NCI-H2227 (cell line): Measurements from ENCODE around the gene CNKSR1.

Experiments used
- DNase-seq: peaks from one replicate; lab custom pipeline; 2025; ENCODE audit not compliant: unreplicated experiment; lab: John Stamatoyannopoulos, UW

Gene CNKSR1

GRCh38 chr1:26159743-26160039, 17.6 kb upstream of the CNKSR1 start:
- DNase-seq = no peak

DNA sequence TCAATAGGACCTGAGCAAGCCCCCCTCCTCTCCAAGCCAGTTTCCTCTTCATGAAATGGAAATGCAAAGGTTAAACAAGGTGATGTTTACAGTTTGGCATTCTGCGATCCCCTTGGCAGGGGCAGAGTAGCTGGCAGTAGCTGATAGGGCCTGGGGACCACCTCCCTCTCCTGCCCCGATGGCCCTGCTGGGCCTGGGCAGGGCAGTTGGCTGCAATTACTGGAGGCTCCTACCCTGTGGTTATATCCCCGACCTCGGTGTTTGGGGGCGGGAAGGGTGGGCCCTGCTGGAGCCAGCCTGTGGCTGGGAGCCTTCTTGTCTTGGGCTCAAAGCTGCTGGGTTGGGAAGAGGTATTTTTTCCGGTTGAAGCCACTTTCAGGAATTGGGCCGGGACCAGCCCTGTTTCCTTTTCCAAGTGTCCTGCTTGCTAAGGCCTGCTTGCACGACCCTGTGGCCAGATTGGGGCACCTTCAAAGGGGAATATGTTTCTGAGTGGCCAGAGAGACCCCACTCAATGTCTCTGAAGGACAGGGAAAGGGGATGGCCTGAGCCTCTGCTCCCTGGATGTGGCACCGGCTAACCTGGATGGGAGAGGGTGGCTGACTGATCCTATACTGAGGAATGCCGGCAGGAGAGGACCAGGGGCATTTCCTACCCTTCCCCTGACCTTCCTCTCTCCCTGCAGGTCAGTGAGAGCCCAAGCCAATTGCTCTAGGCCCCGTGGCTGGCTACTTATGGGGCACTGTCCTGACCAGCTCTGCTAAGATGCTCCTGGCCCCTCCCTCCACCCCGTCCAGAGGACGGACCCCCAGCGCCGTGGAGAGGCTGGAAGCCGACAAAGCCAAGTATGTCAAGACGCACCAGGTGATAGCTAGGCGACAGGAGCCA, 16.5 kb upstream of the CNKSR1 start:
- DNase-seq = peak; percentile 38

- peak; percentile 75 for DNase-seq
Measured at GRCh38 chr1:26161415-26162219, 15.7 kb upstream of the CNKSR1 start.

- no peak for DNase-seq
Measured at GRCh38 chr1:26162220-26162709, 15.0 kb upstream of the CNKSR1 start.

GRCh38 chr1:26163684-26164035, 13.6 kb upstream of the CNKSR1 start:
- no peak for DNase-seq

GRCh38 chr1:26164036-26164860, 13.0 kb upstream of the CNKSR1 start:
- peak; percentile 71 for DNase-seq

DNA sequence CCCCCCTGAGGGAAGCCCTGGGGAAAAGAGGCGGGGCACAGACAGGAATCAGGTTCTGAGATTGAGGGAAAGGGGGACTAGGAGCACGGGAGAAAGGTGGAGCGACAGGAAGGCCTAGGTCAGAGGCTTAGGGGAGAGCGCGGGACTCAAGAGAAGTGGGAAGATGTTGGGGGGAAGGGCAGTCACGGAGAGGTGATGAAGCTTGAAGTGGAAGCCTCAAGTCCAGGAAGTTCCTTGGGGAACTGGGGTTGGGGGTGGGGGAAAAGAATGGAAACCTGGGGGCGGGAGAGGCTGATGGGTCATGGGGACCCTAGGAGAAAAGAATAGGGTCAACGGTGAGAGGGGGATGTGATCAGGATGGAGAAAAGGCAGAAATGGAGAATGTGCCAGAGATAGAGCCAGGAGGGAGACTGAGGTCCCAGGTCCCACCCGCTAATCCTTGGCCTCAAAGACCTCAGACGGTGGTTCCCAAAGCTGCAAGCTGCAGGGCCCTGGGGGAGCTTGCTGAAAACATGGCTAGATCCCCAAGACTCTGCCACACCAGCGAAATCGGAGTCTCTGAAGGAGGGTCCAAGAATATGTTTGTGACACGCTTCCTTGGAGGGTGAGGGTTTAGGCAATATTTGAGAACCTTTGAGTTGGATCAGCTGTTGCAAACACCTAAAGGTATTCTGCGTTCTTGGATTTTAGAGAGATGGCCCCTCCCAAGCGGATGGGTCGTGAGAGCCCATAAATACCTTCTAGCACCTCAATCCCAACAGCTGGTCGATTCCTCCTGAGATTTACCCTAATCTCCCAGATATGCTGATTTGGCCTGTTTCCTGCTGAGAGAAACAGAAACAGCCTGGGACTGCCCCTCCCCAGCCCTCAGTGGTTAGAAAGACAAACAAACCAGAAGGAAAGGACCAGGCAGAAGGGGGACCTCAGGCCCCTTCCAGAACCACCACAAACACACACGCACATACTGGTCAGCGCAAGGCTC, 12.1 kb upstream of the CNKSR1 start:
- DNase-seq = no peak

DNA sequence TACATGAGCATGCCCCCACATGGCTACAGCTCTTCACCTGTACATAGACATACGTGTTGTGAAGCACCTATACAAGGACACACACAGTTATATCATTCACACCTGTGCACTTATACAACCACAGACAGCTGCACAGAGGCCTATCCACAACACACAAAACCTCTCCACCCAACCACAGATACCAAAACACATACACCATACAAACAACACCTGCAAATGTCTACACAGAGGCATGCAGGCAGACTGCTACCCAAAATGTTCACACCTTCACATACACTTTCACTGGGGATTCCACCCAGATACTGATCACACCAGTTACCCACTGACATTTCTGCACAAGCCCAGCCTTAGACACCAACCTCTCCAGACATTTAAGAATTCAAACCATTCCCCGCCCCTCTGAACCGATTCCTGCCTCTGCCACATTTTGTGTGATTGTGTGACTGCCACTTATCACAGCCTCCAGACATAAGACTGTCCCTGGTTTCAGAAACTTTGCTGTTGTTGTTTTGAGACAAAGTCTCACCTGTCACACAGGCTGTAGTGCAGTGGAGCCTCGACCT, 10.5 kb upstream of the CNKSR1 start:
- DNase-seq = no peak

- peak; percentile 45 for DNase-seq
Measured at GRCh38 chr1:26168410-26169197, 8.7 kb upstream of the CNKSR1 start, which contains the start of gene C1orf232. Gene C1orf232 (minus strand): TSS chr1:26168963. CDS start chr1:26168499, 464 bp downstream.

DNA sequence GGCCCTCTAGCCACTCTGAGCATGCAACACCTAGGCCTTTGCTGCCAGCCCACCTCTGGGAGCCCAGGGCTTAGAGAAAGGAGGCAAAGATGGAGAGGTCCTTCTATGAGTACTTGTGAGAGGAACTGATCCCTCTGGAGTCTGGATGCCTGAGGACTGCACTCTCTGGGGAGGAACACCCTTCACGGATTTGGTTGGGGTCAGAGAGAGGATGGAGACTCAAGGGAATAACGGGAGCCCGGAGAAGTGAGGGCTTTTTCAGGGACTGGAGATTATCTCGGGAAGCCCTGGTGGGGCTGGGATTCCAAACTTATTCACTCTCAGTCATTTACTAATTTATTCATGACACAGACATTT, 8.1 kb upstream of the CNKSR1 start:
- no peak for DNase-seq

- peak; percentile 93 for DNase-seq
Measured at GRCh38 chr1:26169669-26170471, 7.4 kb upstream of the CNKSR1 start, which contains the start of gene ZNF593. Gene ZNF593 (plus strand): TSS chr1:26169908. CDS start chr1:26169984, 76 bp downstream.

- no peak for DNase-seq
Measured at GRCh38 chr1:26170472-26170821, 6.8 kb upstream of the CNKSR1 start.

- DNase-seq = peak; percentile 28
Measured at GRCh38 chr1:26171084-26172072, 5.9 kb upstream of the CNKSR1 start, which contains the start of gene ZNF593OS. Gene ZNF593OS (minus strand): TSS chr1:26171832. CDS start chr1:26171661, 171 bp downstream.

DNA sequence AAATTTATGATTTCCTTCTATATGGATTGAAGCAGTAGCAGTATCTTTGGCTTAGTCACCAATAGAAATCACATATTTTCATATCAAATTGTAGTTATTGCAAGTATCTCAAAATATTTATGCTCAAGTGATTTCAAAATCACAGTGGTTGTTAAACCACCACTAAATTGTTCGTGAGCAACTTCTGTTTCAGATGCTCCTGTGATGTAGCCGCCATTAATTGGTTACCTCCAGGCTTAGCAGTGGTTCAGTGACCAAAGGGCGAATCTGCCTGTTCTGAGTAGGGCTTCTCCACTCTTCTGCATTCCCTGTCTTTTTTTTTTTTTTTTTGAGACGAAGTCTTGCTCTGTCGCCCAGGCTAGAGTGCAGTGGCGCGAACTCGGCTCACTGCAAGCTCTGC, 1.9 kb upstream of the CNKSR1 start:
- DNase-seq = no peak

DNA sequence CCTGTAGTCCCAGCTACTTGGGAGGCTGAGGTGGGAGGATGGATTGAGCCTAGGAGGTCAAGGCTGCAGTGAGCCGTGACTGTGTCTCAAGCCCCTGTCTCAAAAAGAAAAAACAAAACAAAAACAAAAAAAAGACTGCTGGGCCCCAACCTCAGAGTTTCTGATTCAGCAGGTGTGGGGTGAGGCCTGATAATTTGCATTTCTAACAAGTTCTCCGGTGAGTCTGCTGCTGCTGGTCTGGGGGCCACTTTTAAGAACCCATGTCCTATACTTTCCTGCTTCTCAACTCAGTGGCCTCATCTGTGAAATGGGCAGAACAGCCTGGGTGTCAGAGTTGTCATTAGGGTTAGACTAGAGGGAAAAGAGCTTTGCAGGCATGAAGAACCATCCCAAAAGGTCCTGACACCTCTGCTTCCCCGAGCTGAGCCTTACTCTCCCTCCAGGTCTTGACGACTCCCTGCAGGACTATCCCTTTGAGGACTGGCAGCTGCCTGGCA, 2.8 kb downstream of the CNKSR1 start:
- DNase-seq = no peak

- no peak for DNase-seq
Measured at GRCh38 chr1:26181586-26182382, 4.5 kb downstream of the CNKSR1 start.
